DOHH2 (cell line): ENCODE data around the gene NRROS.

ENCODE experiments used
- H3F3A ChIP-seq: fragments of 200-600 bp; sonication (generic), shearing (Covaris generic); 2 replicates; pipeline ENCODE4 v1.6.0; 2016; ENCODE audit warnings: antibody characterized with exemption, mild to moderate bottlenecking; ENCODE audit not compliant: control insufficient read depth, insufficient read depth
- H3K27ac ChIP-seq: fragments of 200-600 bp; sonication (generic); 2 replicates; pipeline ENCODE4 v1.5.1; 2014; ENCODE audit warnings: low read depth, mild to moderate bottlenecking, low read length, moderate library complexity
- H3K27me3 ChIP-seq: fragments of 200-600 bp; sonication (generic); 2 replicates; pipeline ENCODE4 v1.6.1; 2014; ENCODE audit warnings: mild to moderate bottlenecking, low read length, mixed read lengths; ENCODE audit not compliant: control insufficient read depth
- H3K36me3 ChIP-seq: fragments of 200-600 bp; sonication (generic); 2 replicates; pipeline ENCODE4 v1.6.1; 2014; ENCODE audit warnings: mild to moderate bottlenecking, low read length, moderate library complexity, mixed read lengths; ENCODE audit not compliant: control insufficient read depth
- H3K4me1 ChIP-seq: fragments of 200-600 bp; sonication (generic); 2 replicates; pipeline ENCODE4 v1.6.1; 2014; ENCODE audit warnings: mild to moderate bottlenecking, low read length, mixed read lengths; ENCODE audit not compliant: control insufficient read depth
- H3K4me2 ChIP-seq: fragments of 200-600 bp; sonication (generic); 2 replicates; pipeline ENCODE4 v1.6.0; 2014; ENCODE audit warnings: mild to moderate bottlenecking, low read length, moderate library complexity
- H3K4me3 ChIP-seq: fragments of 200-600 bp; sonication (generic); 2 replicates; pipeline ENCODE4 v1.5.1; 2014; ENCODE audit warnings: mild to moderate bottlenecking, low read length, mixed read lengths
- H3K79me2 ChIP-seq: fragments of 200-600 bp; sonication (generic); 2 replicates; pipeline ENCODE4 v1.6.1; 2014; ENCODE audit warnings: mild to moderate bottlenecking, low read length, mixed read lengths; ENCODE audit not compliant: control insufficient read depth
- H3K9me2 ChIP-seq: fragments of 200-600 bp; sonication (generic); replicated peaks from 2 replicates; pipeline ENCODE4 v1.6.1; 2014; ENCODE audit warnings: mild to moderate bottlenecking, low read length, mixed read lengths; ENCODE audit not compliant: control insufficient read depth
- H3K9me3 ChIP-seq: fragments of 200-600 bp; sonication (generic); 2 replicates; pipeline ENCODE4 v1.6.1; 2014; ENCODE audit warnings: antibody characterized with exemption, low read length, mixed read lengths; ENCODE audit not compliant: control insufficient read depth, insufficient read depth
- H4K20me1 ChIP-seq: fragments of 200-600 bp; sonication (generic); 2 replicates; pipeline ENCODE4 v1.6.0; 2014; ENCODE audit warnings: low read depth, mild to moderate bottlenecking, antibody characterized with exemption, low read length, moderate library complexity; ENCODE audit not compliant: control insufficient read depth, insufficient read depth
- EZH2phosphoT487 ChIP-seq: fragments of 200-600 bp; sonication (generic); IDR thresholded peaks from 2 replicates; pipeline ENCODE4 v1.6.1; 2017; ENCODE audit warnings: borderline replicate concordance, mild to moderate bottlenecking, antibody characterized with exemption, low read length, moderate library complexity, mixed read lengths
- TF ChIP-seq, protein P1 (sequence below): fragments of 200-600 bp; sonication (generic); IDR thresholded peaks from one replicate; pipeline ENCODE4 v1.5.1; 2014; ENCODE audit warnings: antibody characterized with exemption, mild to moderate bottlenecking, low read depth, low read length; ENCODE audit not compliant: poor library complexity, severe bottlenecking

The NRROS gene

DNA sequence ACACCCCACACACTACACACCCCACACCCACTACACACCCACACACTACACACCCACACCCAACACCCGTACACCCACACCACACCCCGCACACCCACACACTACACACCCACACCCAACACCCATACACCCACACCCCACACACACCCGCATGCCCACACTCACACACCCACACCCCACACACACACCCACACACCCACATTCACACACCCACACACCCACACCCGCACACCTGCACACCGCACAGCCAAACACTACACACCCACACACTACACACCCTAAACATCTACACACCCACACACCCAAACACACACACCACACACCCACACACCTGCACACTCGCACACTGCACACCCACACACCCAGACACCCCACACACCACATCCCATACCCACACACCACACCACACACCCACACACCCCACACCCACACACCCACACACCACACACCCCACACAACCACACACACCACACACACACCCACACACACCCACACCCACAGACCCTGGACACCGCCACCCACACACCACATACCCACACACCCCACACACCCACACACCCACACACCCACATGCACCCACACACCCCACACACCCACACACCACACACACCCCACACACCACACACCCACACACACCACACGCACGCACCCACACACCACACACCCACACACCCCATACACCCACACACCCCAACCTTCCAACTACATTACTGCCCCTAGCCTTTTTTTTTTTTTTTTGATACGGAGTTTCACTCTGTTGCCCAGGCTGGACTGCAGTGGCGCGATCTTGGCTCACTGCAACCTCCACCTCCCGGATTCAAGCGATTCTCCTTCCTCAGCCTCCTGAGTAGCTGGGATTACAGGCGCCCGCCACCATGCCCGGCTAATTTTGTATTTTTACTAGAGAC, 55.7 kb downstream of the NRROS start:
- no peaks in the 10 kb centered on the region for H3K9me3 ChIP-seq
- peaks cover 20% of the 10 kb centered on the region for H3K4me1 ChIP-seq
- peaks cover 18% of the 10 kb centered on the region for H3K27me3 ChIP-seq
- H3K27ac ChIP-seq, result no peak overlapping the region
- H3K9me2 ChIP-seq, result no peaks in the 10 kb centered on the region
- no peaks in the 10 kb centered on the region for H3K79me2 ChIP-seq
- no peaks in the 10 kb centered on the region for H4K20me1 ChIP-seq
- no peak overlapping the region for H3K4me2 ChIP-seq
- no peak overlapping the region for H3K4me3 ChIP-seq
- H3K36me3 ChIP-seq, result no peaks in the 10 kb centered on the region
- no peaks in the 10 kb centered on the region for H3F3A ChIP-seq
- TF ChIP-seq, protein P1, sequence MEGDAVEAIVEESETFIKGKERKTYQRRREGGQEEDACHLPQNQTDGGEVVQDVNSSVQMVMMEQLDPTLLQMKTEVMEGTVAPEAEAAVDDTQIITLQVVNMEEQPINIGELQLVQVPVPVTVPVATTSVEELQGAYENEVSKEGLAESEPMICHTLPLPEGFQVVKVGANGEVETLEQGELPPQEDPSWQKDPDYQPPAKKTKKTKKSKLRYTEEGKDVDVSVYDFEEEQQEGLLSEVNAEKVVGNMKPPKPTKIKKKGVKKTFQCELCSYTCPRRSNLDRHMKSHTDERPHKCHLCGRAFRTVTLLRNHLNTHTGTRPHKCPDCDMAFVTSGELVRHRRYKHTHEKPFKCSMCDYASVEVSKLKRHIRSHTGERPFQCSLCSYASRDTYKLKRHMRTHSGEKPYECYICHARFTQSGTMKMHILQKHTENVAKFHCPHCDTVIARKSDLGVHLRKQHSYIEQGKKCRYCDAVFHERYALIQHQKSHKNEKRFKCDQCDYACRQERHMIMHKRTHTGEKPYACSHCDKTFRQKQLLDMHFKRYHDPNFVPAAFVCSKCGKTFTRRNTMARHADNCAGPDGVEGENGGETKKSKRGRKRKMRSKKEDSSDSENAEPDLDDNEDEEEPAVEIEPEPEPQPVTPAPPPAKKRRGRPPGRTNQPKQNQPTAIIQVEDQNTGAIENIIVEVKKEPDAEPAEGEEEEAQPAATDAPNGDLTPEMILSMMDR, result no peak
- no peak for TF ChIP-seq EZH2phosphoT487

DNA sequence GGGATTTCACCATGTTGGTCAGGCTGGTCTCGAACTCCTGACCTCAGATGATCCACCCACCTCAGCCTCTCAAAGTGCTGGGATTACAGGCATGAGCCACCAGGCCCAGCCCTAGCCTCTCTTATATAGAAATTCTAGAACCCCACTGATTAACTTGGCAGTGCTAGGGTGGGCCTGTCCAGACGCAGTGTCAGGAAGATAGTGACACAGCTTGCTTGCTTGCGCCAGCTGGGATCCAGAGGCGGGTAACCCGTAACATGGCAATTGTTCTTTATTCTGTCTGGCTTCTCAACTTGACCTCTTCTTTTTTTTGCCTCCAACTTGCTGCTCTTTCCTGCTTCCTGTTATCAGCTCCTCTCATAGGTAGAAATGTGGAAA, 56.3 kb downstream of the NRROS start:
- Histone ChIP-seq H3K9me3 (no peaks in the 10 kb centered on the region), H3K36me3 (no peaks in the 10 kb centered on the region), H3K27me3 (peaks cover 12% of the 10 kb centered on the region), H3K79me2 (no peaks in the 10 kb centered on the region), H3K9me2 (no peaks in the 10 kb centered on the region), H3K4me2 (no peak overlapping the region), H4K20me1 (no peaks in the 10 kb centered on the region), H3K4me3 (no peak overlapping the region), H3F3A (no peaks in the 10 kb centered on the region), H3K27ac (no peak overlapping the region), H3K4me1 (peaks cover 18% of the 10 kb centered on the region)
- TF ChIP-seq, protein P1, result no peak

DNA sequence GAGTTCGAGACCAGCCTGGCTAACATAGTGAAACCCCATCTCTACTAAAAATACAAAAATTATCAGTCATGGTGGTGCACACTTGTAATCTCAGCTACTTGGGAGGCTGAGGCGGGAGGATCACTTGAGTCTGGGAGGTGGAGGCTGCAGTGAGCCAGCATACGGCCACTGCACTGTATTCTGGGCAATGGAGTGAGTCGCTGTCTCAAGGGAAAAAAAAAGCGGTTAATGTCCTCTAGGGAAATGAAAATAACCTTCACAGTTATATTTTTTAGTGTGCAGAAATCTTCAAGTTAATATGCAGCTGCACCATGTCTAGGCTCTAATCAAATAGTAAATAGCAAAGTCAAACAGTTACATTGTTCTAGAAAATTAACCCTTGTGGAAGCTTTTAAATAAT, 57.8 kb downstream of the NRROS start:
- Histone ChIP-seq H3K9me2 (no peaks in the 10 kb centered on the region), H3K36me3 (no peaks in the 10 kb centered on the region), H4K20me1 (no peaks in the 10 kb centered on the region), H3K4me2 (no peak overlapping the region), H3K4me3 (no peak overlapping the region), H3K4me1 (peaks cover 18% of the 10 kb centered on the region), H3K27me3 (peaks cover 3% of the 10 kb centered on the region; the same call in 1 of the 2 replicates), H3K27ac (no peak overlapping the region), H3K9me3 (no peaks in the 10 kb centered on the region), H3F3A (no peaks in the 10 kb centered on the region), H3K79me2 (no peaks in the 10 kb centered on the region)
- no peak for TF ChIP-seq EZH2phosphoT487
- TF ChIP-seq, protein P1, result no peak
